SK-N-SH (cell line): ENCODE data around the gene AACS. TPM values are rescaled to one million over a fixed set of nuclear protein-coding genes. Genes with fewer than 3 reads are reported as not detected.
A peak's percentile ranks its signal among the peaks of the same experiment; 100 is the strongest.
"Not testable (repeated sequence)": the region's sequence is repeated elsewhere in the genome, so short reads cannot be mapped to it uniquely, and the experiment has no call there.

Experiments
- CTCF ChIA-PET: fragments of 300-600, 350-600 bp; formaldehyde crosslinking; extraction: SDS; loops from one replicate; lab custom pipeline; 2021; lab: Yijun Ruan, JAX
- POLR2A ChIA-PET: fragments of 350-600 bp; sonication (Branson Sonifier 250); formaldehyde crosslinking; extraction: SDS; loops from one replicate; lab custom pipeline; 2020; ENCODE audit warnings: antibody characterized with exemption, inconsistent platforms; lab: Yijun Ruan, JAX
- DNase-seq: peaks from one replicate; pipeline ENCODE4 v3.0.0; 2012
- H2AFZ ChIP-seq: fragments of 200-600 bp; sonication (generic); 2 replicates; pipeline ENCODE4 v1.8.1; 2016; ENCODE audit warnings: antibody characterized with exemption, mild to moderate bottlenecking, low read depth
- H3F3A ChIP-seq: fragments of 200-600 bp; sonication (generic); replicated peaks from 2 replicates; pipeline ENCODE3; 2016; ENCODE audit warnings: antibody characterized with exemption, mild to moderate bottlenecking; ENCODE audit not compliant: insufficient read depth
- H3K27ac ChIP-seq, 2 experiments: fragments of 200-500 bp in 1 of 2; fragments of 200-600 bp in 1 of 2; sonication (Bioruptor generic) in 1 of 2; sonication (generic), shearing (Covaris generic) in 1 of 2; 2 replicates each; pipeline versions ENCODE4 v1.5.1 to v1.6.1; 2014 to 2016; ENCODE audit warnings: low read depth in 2 of 2, inconsistent platforms in 1 of 2, low read length in 1 of 2, mild to moderate bottlenecking in 1 of 2, mixed read lengths in 1 of 2
- H3K27me3 ChIP-seq: fragments of 200-600 bp; sonication (generic), shearing (Covaris generic); 2 replicates; pipeline ENCODE4 v1.6.1; 2016; ENCODE audit warnings: mixed run types; ENCODE audit not compliant: insufficient read depth
- H3K36me3 ChIP-seq, 2 experiments: fragments of 200-500 bp in 1 of 2; fragments of 200-600 bp in 1 of 2; sonication (Bioruptor generic) in 1 of 2; sonication (generic) in 1 of 2; replicated peaks in 1 of 2; 2 replicates each; pipeline versions ENCODE3 to v1.5.1; 2014 to 2016; ENCODE audit warnings: low read length in 1 of 2, mild to moderate bottlenecking in 1 of 2; ENCODE audit not compliant: insufficient read depth in 2 of 2, control insufficient read depth in 1 of 2
- H3K4me1 ChIP-seq, 2 experiments: fragments of 200-500 bp in 1 of 2; fragments of 200-600 bp in 1 of 2; sonication (Bioruptor generic) in 1 of 2; sonication (generic), shearing (Covaris generic) in 1 of 2; 2 replicates each; pipeline versions ENCODE4 v1.5.1 to v1.6.1; 2014 to 2016; ENCODE audit warnings: low read depth in 1 of 2, low read length in 1 of 2, mixed run types in 1 of 2; ENCODE audit not compliant: insufficient read depth in 2 of 2, control insufficient read depth in 1 of 2
- H3K4me2 ChIP-seq: fragments of 200-600 bp; sonication (generic), shearing (Covaris generic); 2 replicates; pipeline ENCODE4 v1.6.1; 2017; ENCODE audit warnings: mixed run types
- H3K4me3 ChIP-seq, 2 experiments: fragments of 200-500 bp in 1 of 2; fragments of 200-600 bp in 1 of 2; sonication (Bioruptor generic) in 1 of 2; sonication (generic), shearing (Covaris generic) in 1 of 2; 2 replicates each; pipeline versions ENCODE4 v1.5.1 to v1.8.1; 2014 to 2016; ENCODE audit warnings: low read depth in 2 of 2, inconsistent platforms in 1 of 2, low read length in 1 of 2, mild to moderate bottlenecking in 1 of 2, mixed read lengths in 1 of 2, moderate library complexity in 1 of 2
- H3K79me2 ChIP-seq: fragments of 200-600 bp; sonication (generic); 2 replicates; pipeline ENCODE4 v1.8.1; 2017; ENCODE audit warnings: mild to moderate bottlenecking; ENCODE audit not compliant: insufficient read depth
- H3K9ac ChIP-seq: fragments of 200-600 bp; sonication (generic); 2 replicates; pipeline ENCODE4 v1.6.1; 2017; ENCODE audit warnings: mixed run types
- H3K9me2 ChIP-seq: fragments of 200-600 bp; sonication (generic); 2 replicates; pipeline ENCODE4 v1.6.1; 2017; ENCODE audit warnings: mixed run types
- H3K9me3 ChIP-seq: fragments of 200-600 bp; sonication (generic); 2 replicates; pipeline ENCODE4 v1.6.1; 2017; ENCODE audit warnings: mixed run types, mild to moderate bottlenecking, moderate library complexity
- H4K20me1 ChIP-seq: fragments of 200-600 bp; sonication (generic); 2 replicates; pipeline ENCODE4 v1.6.1; 2017; ENCODE audit warnings: mild to moderate bottlenecking, mixed run types; ENCODE audit not compliant: insufficient read depth
- CTCF ChIP-seq: fragments of 200-600 bp; sonication (generic); IDR thresholded peaks from 2 replicates; pipeline ENCODE4 v1.6.1; 2017; ENCODE audit warnings: antibody characterized with exemption, mild to moderate bottlenecking, moderate library complexity
- ELF1 ChIP-seq: IDR thresholded peaks from 2 replicates; pipeline ENCODE4 v1.4.0; 2012
- EP300 ChIP-seq, 2 experiments: IDR thresholded peaks; 2 replicates each; pipeline versions ENCODE4 v1.4.0 to v1.6.1; 2012; ENCODE audit warnings: borderline replicate concordance in 1 of 2, low read depth in 1 of 2, low read length in 1 of 2
- EZH2phosphoT487 ChIP-seq: fragments of 200-600 bp; sonication (generic); IDR thresholded peaks from 2 replicates; pipeline ENCODE4 v1.6.1; 2017; ENCODE audit warnings: low read depth, mixed run types, mild to moderate bottlenecking, antibody characterized with exemption, moderate library complexity, borderline replicate concordance
- FOXJ3 ChIP-seq: sonication (generic); formaldehyde crosslinking; IDR thresholded peaks from 2 replicates; pipeline ENCODE4 v1.5.1; 2020; ENCODE audit warnings: mild to moderate bottlenecking, missing genetic modification reagents
- JUND ChIP-seq: IDR thresholded peaks from 2 replicates; pipeline ENCODE4 v1.4.0; 2012
- MAX ChIP-seq: IDR thresholded peaks from 2 replicates; pipeline ENCODE4 v1.4.0; 2012; ENCODE audit warnings: low read depth
- MEF2A ChIP-seq: IDR thresholded peaks from 2 replicates; pipeline ENCODE4 v1.4.0; 2012; ENCODE audit warnings: low read depth, borderline replicate concordance
- MXI1 ChIP-seq: IDR thresholded peaks from 2 replicates; pipeline ENCODE4 v1.6.1; 2012; ENCODE audit warnings: mild to moderate bottlenecking, low read depth, low read length, improper control_type of control experiment
- NFIC ChIP-seq: IDR thresholded peaks from 2 replicates; pipeline ENCODE4 v1.4.0; 2012; ENCODE audit warnings: borderline replicate concordance
- RCOR1 ChIP-seq: fragments of 150-350 bp; IDR thresholded peaks from 2 replicates; pipeline ENCODE4 v1.6.1; 2017; ENCODE audit warnings: antibody characterized with exemption, low read length
- REST ChIP-seq: IDR thresholded peaks from 2 replicates; pipeline ENCODE4 v1.6.1; 2012; ENCODE audit warnings: mild to moderate bottlenecking, low read depth, low read length, moderate library complexity
- RFX5 ChIP-seq: IDR thresholded peaks from 2 replicates; pipeline ENCODE4 v1.6.1; 2012; ENCODE audit warnings: mild to moderate bottlenecking, improper control_type of control experiment, low read length
- RXRA ChIP-seq: IDR thresholded peaks from 2 replicates; pipeline ENCODE4 v1.4.0; 2012; ENCODE audit warnings: low read depth, mild to moderate bottlenecking, borderline replicate concordance
- SIN3A ChIP-seq: IDR thresholded peaks from 2 replicates; pipeline ENCODE4 v1.6.1; 2012; ENCODE audit warnings: low read depth, mild to moderate bottlenecking, low read length, moderate library complexity, borderline replicate concordance
- SMC3 ChIP-seq: IDR thresholded peaks from 2 replicates; pipeline ENCODE4 v1.6.1; 2012; ENCODE audit warnings: low read depth, low read length, improper control_type of control experiment
- TAF1 ChIP-seq: IDR thresholded peaks from 2 replicates; pipeline ENCODE4 v1.6.1; 2012; ENCODE audit warnings: low read depth, mild to moderate bottlenecking, low read length, moderate library complexity, borderline replicate concordance
- TEAD4 ChIP-seq: IDR thresholded peaks from 2 replicates; pipeline ENCODE4 v1.4.0; 2012; ENCODE audit warnings: mild to moderate bottlenecking, borderline replicate concordance; ENCODE audit not compliant: insufficient read depth
- YY1 ChIP-seq: IDR thresholded peaks from 2 replicates; pipeline ENCODE4 v1.4.0; 2012; ENCODE audit warnings: low read depth, mild to moderate bottlenecking
- WGBS: methylation state at CpG from one replicate; pipeline ENCODE4 v1.1.6; 2017; ENCODE audit warnings: low lambda C conversion rate; 5-methylcytosine and 5-hydroxymethylcytosine counted together
- polyA plus RNA-seq, 3 experiments: library from polyadenylated mRNA; depleted of rRNA; stranded (reverse); fragments of >200 nt; gene quantifications; 2 replicates each; pipeline ENCODE4 v1.2.3, GENCODE V29; 2012

AACS gene
- polyA plus RNA-seq, 1 of the 3 experiments (the other 2 are of a cell fraction) = 17.3 TPM

- no peak for TF ChIP-seq TAF1
- TF ChIP-seq MXI1 = no peak
- TF ChIP-seq ELF1 = 0 out of 2 replicates have a peak, but pooled peaks have one; percentile 26
- TF ChIP-seq RXRA = no peak
- TF ChIP-seq CTCF = no peak
- TF ChIP-seq RFX5 = no peak
- TF ChIP-seq MEF2A = no peak
- TF ChIP-seq MAX = peak; percentile 25; the same call in 1 of the 2 replicates
- TF ChIP-seq EZH2phosphoT487 = no peak
- no peak for TF ChIP-seq RCOR1
- no peak for TF ChIP-seq EP300 (IDR thresholded peaks at IDR 0.05; ENCODE audit: borderline replicate concordance in 1 of 2, low read depth in 1 of 2, low read length in 1 of 2)
- TF ChIP-seq, all 33 proteins: peak for 7
These were observed 75.3 kb downstream of the AACS start (continued) for GRCh38 chr12:125140279-125141209.

GRCh38 chr12:125141210-125141573 is 76.0 kb downstream of the AACS start:
- Histone ChIP-seq H3K27ac (peak overlapping the region in 1 of 2 experiments; percentile 76; a peak in 2 of 4 replicates), H3K4me1 (peaks cover 12% of the 10 kb centered on the region in 2 experiments; a peak in 2 of 4 replicates), H3K4me2 (0 out of 2 replicates have a peak overlapping the region, but pooled peaks have one; percentile 52), H2AFZ (0 out of 2 replicates have a peak overlapping the region, but pooled peaks have one; percentile 72), H3F3A (peaks cover 17% of the 10 kb centered on the region)
- WGBS = 87% methylated on average over 11 of the region's 11 CpGs
- H3K4me3 ChIP-seq, H3K27me3 ChIP-seq, DNase-seq, H3K9ac ChIP-seq, CTCF ChIA-PET, H3K9me2 ChIP-seq, H3K79me2 ChIP-seq, POLR2A ChIA-PET, H3K36me3 ChIP-seq, H4K20me1 ChIP-seq, H3K9me3 ChIP-seq: not testable (repeated sequence)

- H3K9me3 ChIP-seq = no peaks in the 10 kb centered on the region
- POLR2A ChIA-PET = no interaction called here
- no peaks in the 10 kb centered on the region for H3K79me2 ChIP-seq
- H3K9ac ChIP-seq = no peak overlapping the region
- H3K27me3 ChIP-seq = no peaks in the 10 kb centered on the region
- no peaks in the 10 kb centered on the region for H4K20me1 ChIP-seq
- H3K36me3 ChIP-seq = peaks cover 0 to 3% of the 10 kb centered on the region in 2 experiments
- peaks cover 12% of the 10 kb centered on the region in 2 experiments; a peak in 2 of 4 replicates for H3K4me1 ChIP-seq
- no peak overlapping the region for H3K4me3 ChIP-seq
- no peak overlapping the region for H3K27ac ChIP-seq
- H3K9me2 ChIP-seq = no peaks in the 10 kb centered on the region
- no peak overlapping the region for H3K4me2 ChIP-seq
- DNase-seq = no peak
- 96% methylated on average over 9 of the region's 9 CpGs for WGBS
- H2AFZ ChIP-seq = no peak overlapping the region
- CTCF ChIA-PET = no interaction called here
- peaks cover 17% of the 10 kb centered on the region for H3F3A ChIP-seq
- no peak for TF ChIP-seq JUND
- no peak for TF ChIP-seq TEAD4
- no peak for TF ChIP-seq SIN3A
- TF ChIP-seq REST = no peak
- no peak for TF ChIP-seq NFIC
- TF ChIP-seq SMC3 = no peak
- no peak for TF ChIP-seq MXI1
- no peak for TF ChIP-seq TAF1
- TF ChIP-seq EP300 (IDR thresholded peaks at IDR 0.05; ENCODE audit: borderline replicate concordance in 1 of 2, low read depth in 1 of 2, low read length in 1 of 2) = no peak
- no peak for TF ChIP-seq YY1
- TF ChIP-seq EZH2phosphoT487 = no peak
- no peak for TF ChIP-seq FOXJ3
These were observed 77.4 kb downstream of the AACS start for GRCh38 chr12:125142601-125143000.
